ENCODE data around the gene TCERG1.
A peak's percentile ranks its signal among the peaks of the same experiment; 100 is the strongest.

TCERG1 gene

DNA sequence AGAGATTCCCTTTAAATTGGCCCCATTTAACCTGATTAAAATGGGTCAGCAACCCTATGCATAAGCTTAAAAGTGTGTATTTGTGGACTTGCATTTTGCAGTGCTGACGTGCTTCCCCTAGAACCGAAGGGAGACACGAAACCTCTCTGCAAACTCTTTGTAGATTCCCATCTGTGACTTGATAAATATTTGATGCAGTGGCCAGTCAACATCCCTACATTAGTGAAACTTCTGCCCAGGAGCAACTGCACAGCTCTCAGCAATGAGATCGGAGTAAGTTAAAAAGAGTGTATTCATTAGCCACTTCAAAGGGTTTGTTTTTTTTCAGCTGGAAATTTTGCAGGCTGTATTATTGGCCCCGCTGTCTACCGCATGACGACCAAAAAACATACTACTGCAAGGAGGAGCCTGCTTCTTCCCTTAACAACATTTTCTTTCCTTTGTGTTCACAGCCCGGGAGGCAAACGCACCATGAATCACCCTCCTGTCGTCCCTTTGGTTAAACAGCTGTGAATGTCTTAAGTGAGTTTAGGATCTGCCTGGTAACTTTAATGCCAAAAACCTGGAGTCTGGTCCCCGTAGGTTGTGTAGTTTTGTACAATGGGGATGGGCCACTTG is 38.0 kb upstream of the TCERG1 start:
- DNase-seq (ENCODE audit: extremely low read depth, low read depth) = peak; percentile 11
- TF ChIP-seq, protein P1, sequence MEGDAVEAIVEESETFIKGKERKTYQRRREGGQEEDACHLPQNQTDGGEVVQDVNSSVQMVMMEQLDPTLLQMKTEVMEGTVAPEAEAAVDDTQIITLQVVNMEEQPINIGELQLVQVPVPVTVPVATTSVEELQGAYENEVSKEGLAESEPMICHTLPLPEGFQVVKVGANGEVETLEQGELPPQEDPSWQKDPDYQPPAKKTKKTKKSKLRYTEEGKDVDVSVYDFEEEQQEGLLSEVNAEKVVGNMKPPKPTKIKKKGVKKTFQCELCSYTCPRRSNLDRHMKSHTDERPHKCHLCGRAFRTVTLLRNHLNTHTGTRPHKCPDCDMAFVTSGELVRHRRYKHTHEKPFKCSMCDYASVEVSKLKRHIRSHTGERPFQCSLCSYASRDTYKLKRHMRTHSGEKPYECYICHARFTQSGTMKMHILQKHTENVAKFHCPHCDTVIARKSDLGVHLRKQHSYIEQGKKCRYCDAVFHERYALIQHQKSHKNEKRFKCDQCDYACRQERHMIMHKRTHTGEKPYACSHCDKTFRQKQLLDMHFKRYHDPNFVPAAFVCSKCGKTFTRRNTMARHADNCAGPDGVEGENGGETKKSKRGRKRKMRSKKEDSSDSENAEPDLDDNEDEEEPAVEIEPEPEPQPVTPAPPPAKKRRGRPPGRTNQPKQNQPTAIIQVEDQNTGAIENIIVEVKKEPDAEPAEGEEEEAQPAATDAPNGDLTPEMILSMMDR (IDR thresholded peaks at IDR 0.05; ENCODE audit: low read depth, low read length, missing control alignments) = no peak
- no peak overlapping the region for H3K4me3 ChIP-seq (replicated peaks; ENCODE audit: low read depth, low read length)

DNA sequence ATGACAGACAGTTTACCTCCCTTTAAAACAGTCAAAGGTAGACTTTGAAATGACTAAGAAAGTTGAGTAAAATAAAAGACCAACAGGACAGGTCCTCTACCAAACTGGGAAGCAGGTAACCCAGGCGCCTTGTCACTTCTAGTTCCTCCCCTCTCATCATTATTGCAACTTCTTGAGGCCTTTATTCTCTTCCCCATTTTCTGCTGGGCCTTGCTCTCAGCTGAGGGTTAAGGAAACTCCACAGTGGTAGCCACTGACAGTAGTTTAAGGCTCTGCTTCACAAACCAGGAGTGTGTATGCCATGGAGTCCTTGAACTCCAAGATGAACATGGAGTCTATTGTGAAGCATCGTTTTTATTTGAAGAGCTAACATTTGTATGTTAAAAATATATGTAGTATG is 36.9 kb upstream of the TCERG1 start:
- TF ChIP-seq, protein P1 (IDR thresholded peaks at IDR 0.05; ENCODE audit: low read depth, low read length, missing control alignments) = no peak
- H3K4me3 ChIP-seq (replicated peaks; ENCODE audit: low read depth, low read length) = no peak overlapping the region
- no peak for DNase-seq (ENCODE audit: extremely low read depth, low read depth)

GRCh38 chr5:146419696-146420095 is 27.4 kb upstream of the TCERG1 start:
- no peak for DNase-seq (ENCODE audit: extremely low read depth, low read depth)

GRCh38 chr5:146425023-146425422 is 22.1 kb upstream of the TCERG1 start:
- TF ChIP-seq, protein P1 (IDR thresholded peaks at IDR 0.05; ENCODE audit: low read depth, low read length, missing control alignments) = no peak
- H3K4me3 ChIP-seq (replicated peaks; ENCODE audit: low read depth, low read length) = no peak overlapping the region
- DNase-seq (ENCODE audit: extremely low read depth, low read depth) = no peak

More at GRCh38 chr5:146419696-146420095, 27.4 kb upstream of the TCERG1 start:
- H3K4me3 ChIP-seq (replicated peaks; ENCODE audit: low read depth, low read length) = no peak overlapping the region
- TF ChIP-seq, protein P1 (IDR thresholded peaks at IDR 0.05; ENCODE audit: low read depth, low read length, missing control alignments) = no peak

GRCh38 chr5:146426305-146426704 is 20.8 kb upstream of the TCERG1 start:
- H3K4me3 ChIP-seq (replicated peaks; ENCODE audit: low read depth, low read length) = no peak overlapping the region
- TF ChIP-seq, protein P1 (IDR thresholded peaks at IDR 0.05; ENCODE audit: low read depth, low read length, missing control alignments) = no peak
- DNase-seq (ENCODE audit: extremely low read depth, low read depth) = no peak

GRCh38 chr5:146426853-146427618 is 20.1 kb upstream of the TCERG1 start:
- no peak for DNase-seq (ENCODE audit: extremely low read depth, low read depth)
- TF ChIP-seq, protein P1 (IDR thresholded peaks at IDR 0.05; ENCODE audit: low read depth, low read length, missing control alignments) = peak; percentile 43
- H3K4me3 ChIP-seq (replicated peaks; ENCODE audit: low read depth, low read length) = no peak overlapping the region

Data from HFF-Myc (cell line).